B cell (primary cell): Measurements from ENCODE around the gene PLEKHG4B.

Experiments used
- CTCF ChIP-seq: fragments of 200-600 bp; IDR thresholded peaks from one replicate; pipeline ENCODE4 v1.8.0; 2022; ENCODE audit warnings: antibody characterized with exemption, mild to moderate bottlenecking
- EZH2 ChIP-seq: IDR thresholded peaks from 2 replicates; pipeline ENCODE4 v1.6.1; 2012; ENCODE audit warnings: borderline replicate concordance, low read depth, mild to moderate bottlenecking, moderate library complexity, low read length; ENCODE audit not compliant: insufficient read depth, poor library complexity, severe bottlenecking

GRCh38 chr5:147751-148150 lies 55.8 kb downstream of the PLEKHG4B start:
- TF ChIP-seq CTCF (no peak), EZH2 (no peak)
